DOHH2 (cell line): ENCODE results near the gene MRPL58.

Experiments used
- EZH2phosphoT487 ChIP-seq: fragments of 200-600 bp; sonication (generic); IDR thresholded peaks from 2 replicates; pipeline ENCODE4 v1.6.1; 2017; ENCODE audit warnings: borderline replicate concordance, mild to moderate bottlenecking, antibody characterized with exemption, low read length, moderate library complexity, mixed read lengths
- TF ChIP-seq, protein P1 (sequence below): fragments of 200-600 bp; sonication (generic); IDR thresholded peaks from one replicate; pipeline ENCODE4 v1.5.1; 2014; ENCODE audit warnings: antibody characterized with exemption, mild to moderate bottlenecking, low read depth, low read length; ENCODE audit not compliant: poor library complexity, severe bottlenecking

DNA sequence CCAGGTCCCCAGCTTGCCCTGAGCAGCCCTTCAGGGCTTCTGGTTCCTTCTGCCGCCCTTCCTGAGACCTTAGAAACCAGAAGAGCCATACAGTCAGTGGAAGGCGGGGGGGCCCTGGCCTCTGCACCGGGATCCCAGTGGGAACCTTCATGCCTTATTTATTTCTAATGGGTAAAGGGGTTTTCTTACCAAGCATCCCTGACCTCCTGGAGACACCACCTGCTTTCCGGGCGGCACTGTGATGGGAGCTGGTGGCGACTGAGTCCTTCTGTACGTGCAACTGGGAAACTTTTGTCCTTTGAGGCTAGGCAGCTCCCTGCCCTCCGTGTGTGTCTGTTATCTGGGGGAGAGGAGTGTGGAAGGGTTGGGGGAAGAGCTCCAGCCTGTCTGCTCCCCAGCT, 7.2 kb upstream of the MRPL58 start:
- TF ChIP-seq, protein P1, sequence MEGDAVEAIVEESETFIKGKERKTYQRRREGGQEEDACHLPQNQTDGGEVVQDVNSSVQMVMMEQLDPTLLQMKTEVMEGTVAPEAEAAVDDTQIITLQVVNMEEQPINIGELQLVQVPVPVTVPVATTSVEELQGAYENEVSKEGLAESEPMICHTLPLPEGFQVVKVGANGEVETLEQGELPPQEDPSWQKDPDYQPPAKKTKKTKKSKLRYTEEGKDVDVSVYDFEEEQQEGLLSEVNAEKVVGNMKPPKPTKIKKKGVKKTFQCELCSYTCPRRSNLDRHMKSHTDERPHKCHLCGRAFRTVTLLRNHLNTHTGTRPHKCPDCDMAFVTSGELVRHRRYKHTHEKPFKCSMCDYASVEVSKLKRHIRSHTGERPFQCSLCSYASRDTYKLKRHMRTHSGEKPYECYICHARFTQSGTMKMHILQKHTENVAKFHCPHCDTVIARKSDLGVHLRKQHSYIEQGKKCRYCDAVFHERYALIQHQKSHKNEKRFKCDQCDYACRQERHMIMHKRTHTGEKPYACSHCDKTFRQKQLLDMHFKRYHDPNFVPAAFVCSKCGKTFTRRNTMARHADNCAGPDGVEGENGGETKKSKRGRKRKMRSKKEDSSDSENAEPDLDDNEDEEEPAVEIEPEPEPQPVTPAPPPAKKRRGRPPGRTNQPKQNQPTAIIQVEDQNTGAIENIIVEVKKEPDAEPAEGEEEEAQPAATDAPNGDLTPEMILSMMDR = no peak
- TF ChIP-seq EZH2phosphoT487 = no peak
